Sigmoid colon (tissue), 4 donors: ENCODE data around the gene SELENOP.

ENCODE experiments used
- EP300 ChIP-seq, 4 donors: sonication (generic); formaldehyde crosslinking; IDR thresholded peaks; one replicate each; pipeline ENCODE4 v1.6.1; 2017; ENCODE audit warnings: antibody characterized with exemption in 4 of 4
- POLR2A ChIP-seq, 2 donors: fragments of 450-650 bp; IDR thresholded peaks; one replicate each; pipeline ENCODE4 v1.6.1; 2016; ENCODE audit warnings: antibody characterized with exemption in 2 of 2, mild to moderate bottlenecking in 2 of 2, moderate library complexity in 2 of 2
- TF ChIP-seq, protein P1 (sequence below), 4 experiments: fragments of 450-650 bp in 3 of 4; fragments of 200-600 bp in 1 of 4; IDR thresholded peaks; one replicate each; pipeline ENCODE4 v1.5.1; 2016 to 2019; ENCODE audit warnings: antibody characterized with exemption in 4 of 4, mild to moderate bottlenecking in 3 of 4, moderate library complexity in 2 of 4

GRCh38 chr5:42799668-42800114 is 12.0 kb downstream of the SELENOP start:
- TF ChIP-seq, protein P1, sequence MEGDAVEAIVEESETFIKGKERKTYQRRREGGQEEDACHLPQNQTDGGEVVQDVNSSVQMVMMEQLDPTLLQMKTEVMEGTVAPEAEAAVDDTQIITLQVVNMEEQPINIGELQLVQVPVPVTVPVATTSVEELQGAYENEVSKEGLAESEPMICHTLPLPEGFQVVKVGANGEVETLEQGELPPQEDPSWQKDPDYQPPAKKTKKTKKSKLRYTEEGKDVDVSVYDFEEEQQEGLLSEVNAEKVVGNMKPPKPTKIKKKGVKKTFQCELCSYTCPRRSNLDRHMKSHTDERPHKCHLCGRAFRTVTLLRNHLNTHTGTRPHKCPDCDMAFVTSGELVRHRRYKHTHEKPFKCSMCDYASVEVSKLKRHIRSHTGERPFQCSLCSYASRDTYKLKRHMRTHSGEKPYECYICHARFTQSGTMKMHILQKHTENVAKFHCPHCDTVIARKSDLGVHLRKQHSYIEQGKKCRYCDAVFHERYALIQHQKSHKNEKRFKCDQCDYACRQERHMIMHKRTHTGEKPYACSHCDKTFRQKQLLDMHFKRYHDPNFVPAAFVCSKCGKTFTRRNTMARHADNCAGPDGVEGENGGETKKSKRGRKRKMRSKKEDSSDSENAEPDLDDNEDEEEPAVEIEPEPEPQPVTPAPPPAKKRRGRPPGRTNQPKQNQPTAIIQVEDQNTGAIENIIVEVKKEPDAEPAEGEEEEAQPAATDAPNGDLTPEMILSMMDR (IDR thresholded peaks at IDR 0.05): no peak
- TF ChIP-seq POLR2A (IDR thresholded peaks at IDR 0.05) (no peak), EP300 (IDR thresholded peaks at IDR 0.05) (no peak)
